IMR-90 (cell line): ENCODE measurements around the gene MYBL2. TPM values are rescaled to one million over a fixed set of nuclear protein-coding genes. Genes with fewer than 3 reads are reported as not detected.

Experiments used
- ATAC-seq: fragments of 200-7000 bp; cut with Tn5 transposase; 2 replicates; pipeline ENCODE4 v1.9.1; 2020; ENCODE audit warnings: low read depth, mild to moderate bottlenecking, moderate library complexity
- BruUV-seq: library from RNA; stranded (reverse); fragments of 400-500 nt; replicated peaks from 2 replicates; lab custom pipeline; 2021; lab: Mats Ljungman, UMichigan
- CTCF ChIA-PET: fragments of 300-600 bp; formaldehyde crosslinking; extraction: SDS; loops from one replicate; lab custom pipeline; 2021; ENCODE audit warnings: antibody characterized with exemption; lab: Yijun Ruan, JAX
- POLR2A ChIA-PET: fragments of 300-600 bp; sonication (Branson Sonifier 250); formaldehyde crosslinking; loops from one replicate; lab custom pipeline; 2022; ENCODE audit warnings: antibody characterized with exemption; ENCODE audit not compliant: unreplicated experiment; lab: Charles Lee
- DNase-seq: peaks from one replicate; pipeline ENCODE4 v3.0.0; 2013
- H2AFZ ChIP-seq: replicated peaks from 2 replicates; pipeline ENCODE3; 2013; ENCODE audit warnings: low read length, mild to moderate bottlenecking; ENCODE audit not compliant: poor library complexity
- H2AK5ac ChIP-seq: 2 replicates; pipeline ENCODE4 v1.6.1; 2013; ENCODE audit warnings: low read depth, low read length, inconsistent platforms
- H2AK9ac ChIP-seq: replicated peaks from 2 replicates; pipeline ENCODE3; 2013; ENCODE audit warnings: mild to moderate bottlenecking, low read depth, low read length, moderate library complexity; ENCODE audit not compliant: poor library complexity
- H2BK120ac ChIP-seq: 2 replicates; pipeline ENCODE4 v1.6.1; 2013; ENCODE audit warnings: low read depth, low read length, inconsistent platforms
- H2BK15ac ChIP-seq: 3 replicates; pipeline ENCODE4 v1.6.1; 2013; ENCODE audit warnings: low read depth, low read length, inconsistent platforms
- H2BK20ac ChIP-seq: 2 replicates; pipeline ENCODE4 v1.6.1; 2013; ENCODE audit warnings: low read depth, mild to moderate bottlenecking, inconsistent platforms, low read length, moderate library complexity
- H2BK5ac ChIP-seq: 2 replicates; pipeline ENCODE4 v1.6.1; 2013; ENCODE audit warnings: mild to moderate bottlenecking, low read depth, low read length, inconsistent platforms; ENCODE audit not compliant: poor library complexity, severe bottlenecking
- H3K14ac ChIP-seq: replicated peaks from 2 replicates; pipeline ENCODE4 v1.6.1; 2013; ENCODE audit warnings: low read depth, low read length, inconsistent platforms
- H3K18ac ChIP-seq: 2 replicates; pipeline ENCODE4 v1.6.1; 2013; ENCODE audit warnings: low read depth, low read length, control low read depth
- H3K23ac ChIP-seq: 2 replicates; pipeline ENCODE4 v1.6.1; 2013; ENCODE audit warnings: low read depth, low read length, inconsistent platforms
- H3K27ac ChIP-seq: 2 replicates; pipeline ENCODE4 v1.5.1; 2013; ENCODE audit warnings: mild to moderate bottlenecking, control low read depth, low read length; ENCODE audit not compliant: insufficient read depth
- H3K27me3 ChIP-seq: 2 replicates; pipeline ENCODE4 v1.6.1; 2013; ENCODE audit warnings: low read length; ENCODE audit not compliant: control insufficient read depth, insufficient read depth
- H3K36me3 ChIP-seq: 2 replicates; pipeline ENCODE4 v1.6.1; 2013; ENCODE audit warnings: low read length, mixed read lengths; ENCODE audit not compliant: control insufficient read depth, insufficient read depth
- H3K4ac ChIP-seq: 2 replicates; pipeline ENCODE4 v1.6.1; 2013; ENCODE audit warnings: low read depth, low read length, inconsistent platforms
- H3K4me1 ChIP-seq: 2 replicates; pipeline ENCODE4 v1.6.1; 2013; ENCODE audit warnings: low read length, mixed read lengths; ENCODE audit not compliant: control insufficient read depth, insufficient read depth
- H3K4me2 ChIP-seq: 2 replicates; pipeline ENCODE4 v1.6.1; 2013; ENCODE audit warnings: low read depth, mild to moderate bottlenecking, control low read depth, low read length, moderate library complexity
- H3K4me3 ChIP-seq: 2 replicates; pipeline ENCODE4 v1.5.1; 2013; ENCODE audit warnings: low read depth, mild to moderate bottlenecking, control low read depth, low read length, moderate library complexity; ENCODE audit not compliant: insufficient read depth
- H3K56ac ChIP-seq: 2 replicates; pipeline ENCODE4 v1.6.1; 2013; ENCODE audit warnings: low read length, inconsistent platforms; ENCODE audit not compliant: insufficient read depth; ENCODE audit errors: extremely low read depth
- H3K79me1 ChIP-seq, 2 experiments: 2 replicates each; pipeline ENCODE4 v1.6.1; 2013; ENCODE audit warnings: low read length in 2 of 2, inconsistent platforms in 1 of 2, low read depth in 1 of 2
- H3K9ac ChIP-seq: 2 replicates; pipeline ENCODE4 v1.6.1; 2013; ENCODE audit warnings: low read depth, low read length, control low read depth
- H3K9me1 ChIP-seq: 2 replicates; pipeline ENCODE4 v1.6.1; 2013; ENCODE audit warnings: low read length, inconsistent platforms; ENCODE audit not compliant: insufficient read depth
- H3K9me3 ChIP-seq: 2 replicates; pipeline ENCODE4 v1.6.1; 2013; ENCODE audit warnings: low read length; ENCODE audit not compliant: control insufficient read depth, insufficient read depth
- H4K20me1 ChIP-seq: 2 replicates; pipeline ENCODE4 v1.6.1; 2013; ENCODE audit warnings: low read length, inconsistent platforms; ENCODE audit not compliant: insufficient read depth
- H4K5ac ChIP-seq: 2 replicates; pipeline ENCODE4 v1.6.1; 2013; ENCODE audit warnings: mild to moderate bottlenecking, low read depth, low read length, control low read depth
- H4K8ac ChIP-seq, 2 experiments: 2 replicates each; pipeline ENCODE4 v1.6.1; 2013; ENCODE audit warnings: low read depth in 2 of 2, low read length in 2 of 2, control low read depth in 1 of 2, inconsistent platforms in 1 of 2
- H4K91ac ChIP-seq: 2 replicates; pipeline ENCODE4 v1.6.1; 2013; ENCODE audit warnings: low read depth, low read length, inconsistent platforms; ENCODE audit not compliant: insufficient read depth
- BHLHE40 ChIP-seq: fragments of 150-350 bp; IDR thresholded peaks from 2 replicates; pipeline ENCODE4 v1.6.1; 2016; ENCODE audit warnings: mild to moderate bottlenecking, low read depth, low read length
- CEBPB ChIP-seq: IDR thresholded peaks from 2 replicates; pipeline ENCODE4 v1.6.1; 2012; ENCODE audit warnings: low read depth, low read length, improper control_type of control experiment
- CHD1 ChIP-seq: IDR thresholded peaks from 2 replicates; pipeline ENCODE4 v1.6.1; 2012; ENCODE audit warnings: low read depth, low read length, improper control_type of control experiment
- MAFK ChIP-seq: IDR thresholded peaks from 2 replicates; pipeline ENCODE4 v1.6.1; 2012; ENCODE audit warnings: low read depth, low read length, improper control_type of control experiment
- MAZ ChIP-seq: IDR thresholded peaks from 2 replicates; pipeline ENCODE4 v1.6.1; 2012; ENCODE audit warnings: low read depth, mild to moderate bottlenecking, low read length, improper control_type of control experiment, moderate library complexity, borderline replicate concordance
- MXI1 ChIP-seq: IDR thresholded peaks from 2 replicates; pipeline ENCODE4 v1.6.1; 2012; ENCODE audit warnings: low read depth, mild to moderate bottlenecking, low read length, moderate library complexity, borderline replicate concordance
- NFE2L2 ChIP-seq: fragments of 150-350 bp; IDR thresholded peaks from 2 replicates; pipeline ENCODE4 v1.6.1; 2016; ENCODE audit warnings: low read depth, mild to moderate bottlenecking, low read length
- POLR2A ChIP-seq: IDR thresholded peaks from 2 replicates; pipeline ENCODE4 v1.6.1; 2012; ENCODE audit warnings: mild to moderate bottlenecking, low read depth, low read length
- RAD21 ChIP-seq: IDR thresholded peaks from 2 replicates; pipeline ENCODE4 v1.6.1; 2012; ENCODE audit warnings: low read length, improper control_type of control experiment
- RCOR1 ChIP-seq: IDR thresholded peaks from 2 replicates; pipeline ENCODE4 v1.6.1; 2012; ENCODE audit warnings: mild to moderate bottlenecking, low read length, improper control_type of control experiment; ENCODE audit not compliant: insufficient replicate concordance
- RFX5 ChIP-seq: IDR thresholded peaks from 2 replicates; pipeline ENCODE4 v1.8.0; 2012; ENCODE audit warnings: low read depth, mild to moderate bottlenecking, low read length, moderate library complexity
- SMC3 ChIP-seq: fragments of 150-350 bp; IDR thresholded peaks from 2 replicates; pipeline ENCODE4 v1.6.1; 2016; ENCODE audit warnings: low read depth, mild to moderate bottlenecking, antibody characterized with exemption, low read length, moderate library complexity
- USF2 ChIP-seq: fragments of 150-350 bp; IDR thresholded peaks from 2 replicates; pipeline ENCODE4 v1.6.1; 2017; ENCODE audit warnings: mild to moderate bottlenecking, antibody characterized with exemption, low read length, low read depth
- WGBS, 2 experiments: methylation state at CpG; one replicate each; pipeline versions ENCODE4 v1.1.5 to v1.1.7; 2013; ENCODE audit warnings: missing lambda C conversion rate in 2 of 2; ENCODE audit not compliant: insufficient read length in 1 of 2; ENCODE audit errors: extremely low coverage in 2 of 2; 5-methylcytosine and 5-hydroxymethylcytosine counted together
- dilution Hi-C: fragments of 300-500 bp; cut with HindIII; formaldehyde crosslinking; loops from one replicate; pipeline ENCODE4 v1.14.3; 2018; ENCODE audit warnings: low sequenced_read_pairs; ENCODE audit not compliant: unreplicated experiment
- in situ Hi-C: fragments of 300-500 bp; cut with MboI; formaldehyde crosslinking; loops from 3 replicates; pipeline ENCODE4 v1.14.3; 2019; ENCODE audit warnings: low sequenced_read_pairs, inconsistent platforms, mixed read lengths
- intact Hi-C: fragments of 100-400 bp; cut with micrococcal nuclease; formaldehyde crosslinking; loops from 2 replicates; pipeline ENCODE4 v1.10.0; 2022
- polyA plus RNA-seq, 3 experiments: library from polyadenylated mRNA; depleted of rRNA; stranded (reverse); fragments of >200 nt; gene quantifications; 2 replicates each; pipeline ENCODE4 v1.2.3, GENCODE V29; 2012; ENCODE audit warnings: low replicate concordance in 1 of 3
- total RNA-seq: library from RNA; depleted of rRNA; stranded (reverse); fragments of >200 nt; gene quantifications from 2 replicates; pipeline ENCODE4 v1.2.3, GENCODE V29; 2012
- TF ChIP-seq, protein P1 (sequence below): conservative IDR thresholded peaks from 2 replicates; pipeline ENCODE4 v1.5.1; 2012; ENCODE audit warnings: mild to moderate bottlenecking, low read depth, low read length, improper control_type of control experiment
- TF ChIP-seq, protein P2 (sequence below): fragments of 150-350 bp; IDR thresholded peaks from 2 replicates; pipeline ENCODE4 v1.6.1; 2016; ENCODE audit warnings: low read depth, mild to moderate bottlenecking, low read length, moderate library complexity, borderline replicate concordance

The MYBL2 gene
- total and polyA plus RNA-seq, 2 of the 4 experiments (the other 2 are of a cell fraction): 12.4 to 23.1 TPM

DNA sequence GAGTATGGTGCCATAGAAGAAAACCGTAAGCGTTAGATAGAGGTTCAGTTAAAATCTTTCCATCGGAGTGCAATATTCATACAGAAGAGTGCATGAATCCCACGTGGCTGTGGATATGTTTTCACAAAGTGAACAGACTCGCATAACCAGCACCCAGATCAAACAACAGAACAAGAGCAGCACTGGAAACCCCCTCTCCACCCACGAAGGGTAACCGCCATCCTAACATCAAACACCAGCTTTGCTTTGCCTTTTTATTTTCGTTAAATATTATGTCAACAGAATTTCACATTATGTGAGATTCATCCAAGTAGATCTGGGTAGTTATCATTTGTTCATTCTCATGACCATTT, 55.2 kb downstream of the MYBL2 start:
- peaks cover 14% of the 10 kb centered on the region for H3K4me1 ChIP-seq
- no peaks in the 10 kb centered on the region for H4K20me1 ChIP-seq
- dilution Hi-C loops (no loop called here), intact Hi-C loops (no loop called here), in situ Hi-C loops (no loop called here)
- no peak overlapping the region for H3K4ac ChIP-seq
- H3K4me2 ChIP-seq: no peak overlapping the region
- H2BK120ac ChIP-seq: no peak overlapping the region
- H3K18ac ChIP-seq: no peak overlapping the region
- H3K9ac ChIP-seq: no peak overlapping the region
- 74% methylated on average over 3 of the region's 8 CpGs; no CpG with 5 or more reads in 1 of the 2 experiments for WGBS, 2 experiments
- no peaks in the 10 kb centered on the region for H3K27me3 ChIP-seq
- no peak overlapping the region for H3K4me3 ChIP-seq
- ChIA-PET CTCF (no interaction called here), POLR2A (interaction anchor here (0.6 kb wide), 1 partner anchor 623 kb away, joined by 3 read pairs; no protein-coding TSS in a partner anchor)
- H3K79me1 ChIP-seq: no peaks in the 10 kb centered on the region
- no peak overlapping the region for H4K91ac ChIP-seq
- BruUV-seq: no TSS peak
- H4K5ac ChIP-seq: no peak overlapping the region
- H3K56ac ChIP-seq: no peak overlapping the region
- H2BK20ac ChIP-seq: no peak overlapping the region
- H3K23ac ChIP-seq: no peak overlapping the region
- DNase-seq (no peak), ATAC-seq (no peak)
- H3K14ac ChIP-seq: no peak overlapping the region
- no peak overlapping the region for H2BK5ac ChIP-seq
- TF ChIP-seq, protein P1, sequence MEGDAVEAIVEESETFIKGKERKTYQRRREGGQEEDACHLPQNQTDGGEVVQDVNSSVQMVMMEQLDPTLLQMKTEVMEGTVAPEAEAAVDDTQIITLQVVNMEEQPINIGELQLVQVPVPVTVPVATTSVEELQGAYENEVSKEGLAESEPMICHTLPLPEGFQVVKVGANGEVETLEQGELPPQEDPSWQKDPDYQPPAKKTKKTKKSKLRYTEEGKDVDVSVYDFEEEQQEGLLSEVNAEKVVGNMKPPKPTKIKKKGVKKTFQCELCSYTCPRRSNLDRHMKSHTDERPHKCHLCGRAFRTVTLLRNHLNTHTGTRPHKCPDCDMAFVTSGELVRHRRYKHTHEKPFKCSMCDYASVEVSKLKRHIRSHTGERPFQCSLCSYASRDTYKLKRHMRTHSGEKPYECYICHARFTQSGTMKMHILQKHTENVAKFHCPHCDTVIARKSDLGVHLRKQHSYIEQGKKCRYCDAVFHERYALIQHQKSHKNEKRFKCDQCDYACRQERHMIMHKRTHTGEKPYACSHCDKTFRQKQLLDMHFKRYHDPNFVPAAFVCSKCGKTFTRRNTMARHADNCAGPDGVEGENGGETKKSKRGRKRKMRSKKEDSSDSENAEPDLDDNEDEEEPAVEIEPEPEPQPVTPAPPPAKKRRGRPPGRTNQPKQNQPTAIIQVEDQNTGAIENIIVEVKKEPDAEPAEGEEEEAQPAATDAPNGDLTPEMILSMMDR: no peak
- TF ChIP-seq BHLHE40 (no peak), USF2 (no peak), MAFK (no peak), RAD21 (no peak), RFX5 (no peak), CEBPB (no peak), MXI1 (no peak), NFE2L2 (no peak), MAZ (no peak), POLR2A (no peak), SMC3 (no peak), CHD1 (no peak), RCOR1 (no peak)
- TF ChIP-seq, protein P2, sequence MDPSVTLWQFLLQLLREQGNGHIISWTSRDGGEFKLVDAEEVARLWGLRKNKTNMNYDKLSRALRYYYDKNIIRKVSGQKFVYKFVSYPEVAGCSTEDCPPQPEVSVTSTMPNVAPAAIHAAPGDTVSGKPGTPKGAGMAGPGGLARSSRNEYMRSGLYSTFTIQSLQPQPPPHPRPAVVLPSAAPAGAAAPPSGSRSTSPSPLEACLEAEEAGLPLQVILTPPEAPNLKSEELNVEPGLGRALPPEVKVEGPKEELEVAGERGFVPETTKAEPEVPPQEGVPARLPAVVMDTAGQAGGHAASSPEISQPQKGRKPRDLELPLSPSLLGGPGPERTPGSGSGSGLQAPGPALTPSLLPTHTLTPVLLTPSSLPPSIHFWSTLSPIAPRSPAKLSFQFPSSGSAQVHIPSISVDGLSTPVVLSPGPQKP: no peak
- no peak overlapping the region for H3K27ac ChIP-seq
- H3K36me3 ChIP-seq: no peaks in the 10 kb centered on the region
- H2AK5ac ChIP-seq: no peak overlapping the region
- no peak overlapping the region for H2AK9ac ChIP-seq
- H3K9me1 ChIP-seq: no peaks in the 10 kb centered on the region
- H2AFZ ChIP-seq: no peak overlapping the region
- no peak overlapping the region for H4K8ac ChIP-seq
- no peak overlapping the region for H2BK15ac ChIP-seq
- peaks cover 3% of the 10 kb centered on the region for H3K9me3 ChIP-seq
